CD4-positive, alpha-beta T cell (primary cell): ENCODE results near the gene RPS17. TPM values are rescaled to one million over a fixed set of nuclear protein-coding genes. Genes with fewer than 3 reads are reported as not detected.

Source experiments
- ATAC-seq: fragments of 200-7000 bp; cut with Tn5 transposase; one replicate; pipeline ENCODE4 v1.10.0; 2022; ENCODE audit warnings: mild to moderate bottlenecking; ENCODE audit not compliant: poor library complexity
- CTCF ChIA-PET: fragments of 350-600 bp; sonication (Branson Sonifier 250); formaldehyde crosslinking; loops from one replicate; lab custom pipeline; 2021; ENCODE audit warnings: antibody characterized with exemption, inconsistent platforms; lab: Charles Lee
- POLR2A ChIA-PET: fragments of 350-600 bp; sonication (Branson Sonifier 250); formaldehyde crosslinking; loops from one replicate; lab custom pipeline; 2021; ENCODE audit warnings: antibody characterized with exemption, inconsistent platforms; lab: Charles Lee
- DNase-seq, 14 experiments: peaks; one replicate each; pipeline ENCODE4 v3.0.0-alpha.2; 2013 to 2020; ENCODE audit warnings: mixed read lengths in 2 of 14
- H3K27ac ChIP-seq, 2 donors: one replicate each; pipeline versions ENCODE4 v1.5.1 to v1.7.0; 2013; ENCODE audit warnings: low read length in 2 of 2, low read depth in 1 of 2, mild to moderate bottlenecking in 1 of 2
- H3K27me3 ChIP-seq, 2 experiments: 1 replicate in 1 of 2; 2 replicates in 1 of 2; pipeline versions ENCODE4 v1.6.1 to v1.7.0; 2013; ENCODE audit warnings: low read length in 2 of 2, control low read depth in 1 of 2, mild to moderate bottlenecking in 1 of 2, moderate library complexity in 1 of 2; ENCODE audit not compliant: insufficient read depth in 2 of 2, control insufficient read depth in 1 of 2
- H3K36me3 ChIP-seq: one replicate; pipeline ENCODE4 v1.6.1; 2013; ENCODE audit warnings: low read length, control low read depth; ENCODE audit not compliant: insufficient read depth
- H3K4me1 ChIP-seq: one replicate; pipeline ENCODE4 v1.6.1; 2013; ENCODE audit warnings: low read length, control low read depth; ENCODE audit not compliant: insufficient read depth
- H3K4me3 ChIP-seq: one replicate; pipeline ENCODE4 v1.5.1; 2013; ENCODE audit warnings: mild to moderate bottlenecking, low read length, moderate library complexity
- H3K9me3 ChIP-seq, 2 experiments: 1 replicate in 1 of 2; 2 replicates in 1 of 2; pipeline versions ENCODE4 v1.6.1 to v1.7.0; 2013; ENCODE audit warnings: low read length in 2 of 2, mild to moderate bottlenecking in 2 of 2, control low read depth in 1 of 2, moderate library complexity in 1 of 2; ENCODE audit not compliant: control insufficient read depth in 1 of 2, insufficient read depth in 1 of 2
- H3K27ac Mint-ChIP-seq: one replicate; pipeline ENCODE4 v1.8.0; 2020; ENCODE audit warnings: mixed read lengths
- H3K27me3 Mint-ChIP-seq: one replicate; pipeline ENCODE4 v1.8.0; 2021; ENCODE audit warnings: mixed read lengths
- H3K36me3 Mint-ChIP-seq: one replicate; pipeline ENCODE4 v1.8.0; 2021; ENCODE audit warnings: low read depth, mixed read lengths
- H3K4me1 Mint-ChIP-seq: one replicate; pipeline ENCODE4 v1.8.0; 2021; ENCODE audit warnings: low read depth, mixed read lengths
- H3K4me3 Mint-ChIP-seq: one replicate; pipeline ENCODE4 v1.8.0; 2020; ENCODE audit warnings: mild to moderate bottlenecking, mixed read lengths
- H3K9me3 Mint-ChIP-seq: one replicate; pipeline ENCODE4 v1.8.0; 2020; ENCODE audit warnings: mixed read lengths
- intact Hi-C, 2 experiments: fragments of 100-400 bp; cut with DNase I in 1 of 2; cut with micrococcal nuclease in 1 of 2; formaldehyde crosslinking; loops; one replicate each; pipeline versions ENCODE4 v1.15.1 to v1.9.0; 2023 to 2025; cut with DNase I, micrococcal nuclease
- total RNA-seq, 174 experiments: library from RNA in 2 of 174; stranded (reverse) in 2 of 174; gene quantifications; one replicate each; pipeline ENCODE4 v1.2.3 and lab custom pipeline; 2021 to 2026
- TF ChIP-seq, protein P1 (sequence below): fragments of 200-600 bp; IDR thresholded peaks from one replicate; pipeline ENCODE4 v1.8.0; 2022; ENCODE audit warnings: antibody characterized with exemption, mild to moderate bottlenecking

Gene RPS17
- total RNA-seq, 2 experiments from 2014 or later, result 3,141 to 3,180 TPM

DNA sequence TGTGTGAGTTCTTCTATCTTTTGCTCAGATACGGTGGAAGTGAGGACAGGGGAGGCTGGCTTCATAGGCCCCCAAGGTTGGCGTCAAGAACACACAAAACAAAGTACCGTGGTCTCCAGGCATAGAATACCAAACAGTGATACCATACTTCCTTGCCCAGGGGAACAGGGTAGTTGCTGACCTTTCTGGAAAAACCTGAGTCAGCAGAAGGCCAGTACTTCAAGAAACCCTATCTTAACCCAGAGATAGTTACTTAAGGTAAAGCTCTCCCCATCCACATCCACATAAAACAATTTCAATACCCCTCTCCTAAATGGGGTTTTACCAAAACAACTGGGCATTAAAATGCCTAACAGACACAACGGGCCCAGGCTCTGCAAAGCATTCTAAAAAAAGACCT lies 29.6 kb upstream of the RPS17 start:
- no peaks in the 10 kb centered on the region for H3K9me3 Mint-ChIP-seq
- H3K4me3 Mint-ChIP-seq, result no peak overlapping the region
- intact Hi-C loops, result no loop called here
- H3K4me1 Mint-ChIP-seq, result peaks cover 5% of the 10 kb centered on the region
- H3K36me3 ChIP-seq, result no peaks in the 10 kb centered on the region
- peaks cover 61% of the 10 kb centered on the region for H3K27me3 Mint-ChIP-seq
- TF ChIP-seq, protein P1, sequence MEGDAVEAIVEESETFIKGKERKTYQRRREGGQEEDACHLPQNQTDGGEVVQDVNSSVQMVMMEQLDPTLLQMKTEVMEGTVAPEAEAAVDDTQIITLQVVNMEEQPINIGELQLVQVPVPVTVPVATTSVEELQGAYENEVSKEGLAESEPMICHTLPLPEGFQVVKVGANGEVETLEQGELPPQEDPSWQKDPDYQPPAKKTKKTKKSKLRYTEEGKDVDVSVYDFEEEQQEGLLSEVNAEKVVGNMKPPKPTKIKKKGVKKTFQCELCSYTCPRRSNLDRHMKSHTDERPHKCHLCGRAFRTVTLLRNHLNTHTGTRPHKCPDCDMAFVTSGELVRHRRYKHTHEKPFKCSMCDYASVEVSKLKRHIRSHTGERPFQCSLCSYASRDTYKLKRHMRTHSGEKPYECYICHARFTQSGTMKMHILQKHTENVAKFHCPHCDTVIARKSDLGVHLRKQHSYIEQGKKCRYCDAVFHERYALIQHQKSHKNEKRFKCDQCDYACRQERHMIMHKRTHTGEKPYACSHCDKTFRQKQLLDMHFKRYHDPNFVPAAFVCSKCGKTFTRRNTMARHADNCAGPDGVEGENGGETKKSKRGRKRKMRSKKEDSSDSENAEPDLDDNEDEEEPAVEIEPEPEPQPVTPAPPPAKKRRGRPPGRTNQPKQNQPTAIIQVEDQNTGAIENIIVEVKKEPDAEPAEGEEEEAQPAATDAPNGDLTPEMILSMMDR, result no peak
- DNase-seq (no peak), ATAC-seq (no peak)
- CTCF ChIA-PET, result no interaction called here
- H3K9me3 ChIP-seq, result no peaks in the 10 kb centered on the region
- peaks cover 4% of the 10 kb centered on the region for H3K4me1 ChIP-seq
- no peak overlapping the region for H3K4me3 ChIP-seq
- peaks cover 11 to 12% of the 10 kb centered on the region in 2 experiments for H3K27me3 ChIP-seq
- no peak overlapping the region for H3K27ac ChIP-seq
- no peak overlapping the region for H3K27ac Mint-ChIP-seq
- POLR2A ChIA-PET, result no interaction called here
- H3K36me3 Mint-ChIP-seq, result no peaks in the 10 kb centered on the region

DNA sequence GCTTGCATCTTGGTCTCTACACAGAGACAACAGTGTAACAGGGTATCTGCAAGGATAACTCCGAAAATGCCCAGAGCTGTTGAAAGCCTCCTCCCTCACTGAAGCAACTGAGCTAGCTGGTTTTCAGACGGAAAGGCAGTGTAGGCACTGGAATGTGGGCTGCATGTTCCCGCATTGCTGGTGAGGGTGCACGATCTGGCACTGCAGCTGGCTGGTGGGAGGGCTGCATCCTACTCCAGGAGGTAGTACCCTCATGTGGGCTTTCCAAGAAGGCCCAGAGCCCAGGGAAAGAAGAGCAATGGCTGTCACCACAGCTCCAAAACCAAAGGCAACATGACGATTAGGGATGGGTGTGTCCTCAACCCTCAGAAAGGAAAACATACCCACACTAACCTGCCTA lies 28.7 kb upstream of the RPS17 start:
- H3K4me3 ChIP-seq, result no peak overlapping the region
- H3K36me3 Mint-ChIP-seq, result no peaks in the 10 kb centered on the region
- H3K27me3 ChIP-seq, result peaks cover 11 to 12% of the 10 kb centered on the region in 2 experiments
- H3K27ac Mint-ChIP-seq, result no peak overlapping the region
- H3K4me1 ChIP-seq, result peaks cover 4% of the 10 kb centered on the region
- TF ChIP-seq, protein P1, result no peak
- H3K4me1 Mint-ChIP-seq, result peaks cover 5% of the 10 kb centered on the region
- H3K9me3 Mint-ChIP-seq, result no peaks in the 10 kb centered on the region
- H3K27ac ChIP-seq, result no peak overlapping the region
- H3K9me3 ChIP-seq, result no peaks in the 10 kb centered on the region
- ChIA-PET POLR2A (no interaction called here), CTCF (no interaction called here)
- no peaks in the 10 kb centered on the region for H3K36me3 ChIP-seq
- intact Hi-C loops, result no loop called here
- DNase-seq (no peak), ATAC-seq (no peak)
- H3K27me3 Mint-ChIP-seq, result peaks cover 61% of the 10 kb centered on the region
- H3K4me3 Mint-ChIP-seq, result no peak overlapping the region

DNA sequence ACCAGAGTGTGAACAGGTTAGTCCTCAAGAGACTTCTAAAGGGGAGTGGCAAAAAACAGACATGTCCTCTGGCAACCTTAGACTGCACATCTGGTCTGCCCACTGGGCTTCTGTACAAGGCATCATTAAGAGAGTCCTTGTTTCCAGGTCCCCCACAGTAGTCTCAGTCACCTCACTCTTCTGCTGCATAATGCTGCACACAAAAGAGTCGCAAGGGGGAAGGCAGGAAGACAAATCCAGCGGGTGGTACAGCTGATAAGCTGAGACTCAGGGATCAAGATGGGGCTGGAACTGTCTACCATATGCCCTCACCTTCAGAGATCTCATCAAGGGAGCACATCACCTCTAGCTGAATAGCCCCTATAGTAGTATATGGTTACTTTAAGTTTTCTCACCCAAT lies 27.4 kb upstream of the RPS17 start:
- ATAC-seq (no peak), DNase-seq (no peak)
- H3K4me3 ChIP-seq, result no peak overlapping the region
- CTCF ChIA-PET, result no interaction called here
- POLR2A ChIA-PET, result no interaction called here
- intact Hi-C loops, result no loop called here
- no peaks in the 10 kb centered on the region for H3K36me3 ChIP-seq
- H3K27ac ChIP-seq, result no peak overlapping the region
- Mint-ChIP-seq H3K27ac (no peak overlapping the region), H3K27me3 (peaks cover 48% of the 10 kb centered on the region), H3K9me3 (no peaks in the 10 kb centered on the region), H3K4me3 (no peak overlapping the region), H3K4me1 (peaks cover 5% of the 10 kb centered on the region), H3K36me3 (no peaks in the 10 kb centered on the region)
- TF ChIP-seq, protein P1, result no peak
- H3K9me3 ChIP-seq, result no peaks in the 10 kb centered on the region
- H3K4me1 ChIP-seq, result peaks cover 4% of the 10 kb centered on the region
- peaks cover 9 to 12% of the 10 kb centered on the region in 2 experiments for H3K27me3 ChIP-seq
